GM18511 (cell line): ENCODE data around the gene SMARCA2.
"Not testable (repeated sequence)": the region's sequence is repeated elsewhere in the genome, so short reads cannot be mapped to it uniquely, and the experiment has no call there.

Experiments
- ATAC-seq: cut with Tn5 transposase; IDR thresholded peaks from one replicate; pipeline ENCODE4 v1.9.1; 2021; ENCODE audit warnings: mild to moderate bottlenecking, moderate library complexity; ENCODE audit not compliant: unreplicated experiment

Gene SMARCA2

GRCh38 chr9:2134391-2134790, 119.2 kb downstream of the SMARCA2 start:
- ATAC-seq: no peak

- no peak for ATAC-seq
Observed at GRCh38 chr9:2138646-2139045, 123.5 kb downstream of the SMARCA2 start.

DNA sequence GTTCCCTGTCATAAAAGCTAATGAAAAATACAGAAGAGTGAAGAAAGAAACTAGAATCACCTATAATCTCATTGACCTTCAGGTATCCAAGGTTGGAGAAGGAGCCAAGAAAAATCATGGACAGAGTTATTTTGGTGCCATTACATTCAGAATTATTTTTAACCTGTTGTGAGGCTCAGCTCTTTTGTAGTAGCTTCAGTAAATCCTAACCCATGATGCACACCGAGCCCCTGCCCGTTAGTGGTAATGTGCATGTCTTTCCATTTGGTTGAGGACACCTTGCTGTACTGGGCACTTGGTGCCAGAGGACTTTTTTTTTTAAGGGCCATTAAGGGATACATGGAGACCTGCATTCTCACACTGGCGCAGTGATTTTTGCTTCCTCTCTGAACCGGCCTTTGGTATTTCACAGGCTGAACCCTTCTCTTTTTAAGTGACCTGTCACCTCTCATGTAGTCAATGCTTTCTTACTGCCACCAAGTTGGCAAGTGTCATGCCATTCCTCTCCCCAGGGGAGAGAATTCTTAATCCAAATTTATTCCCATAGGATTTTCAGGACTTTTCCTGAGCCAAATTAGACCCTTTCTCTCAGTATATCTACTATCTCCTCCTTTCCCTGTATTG, 125.6 kb downstream of the SMARCA2 start:
- no peak for ATAC-seq

- no peak for ATAC-seq
Observed at GRCh38 chr9:2142212-2142611, 127.1 kb downstream of the SMARCA2 start.

DNA sequence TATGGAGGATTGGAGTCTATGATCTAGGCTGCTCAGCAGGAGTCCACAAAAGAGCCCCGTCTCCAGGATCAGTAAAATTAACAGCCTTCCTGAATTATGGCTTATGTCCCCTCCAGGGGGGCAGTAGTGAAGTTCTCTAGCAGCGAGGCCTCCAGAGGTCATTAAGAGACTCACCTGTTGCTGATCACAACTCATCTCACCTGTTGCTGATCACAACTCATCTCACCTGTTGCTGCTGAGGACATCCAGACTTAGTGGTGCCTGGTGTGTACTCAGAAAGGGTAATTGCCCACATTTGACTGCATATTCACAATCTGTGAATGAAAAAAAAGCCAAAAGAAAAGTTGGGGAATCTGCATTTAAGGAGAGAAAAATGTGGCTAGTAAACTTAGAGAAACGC, 129.5 kb downstream of the SMARCA2 start:
- no peak for ATAC-seq

DNA sequence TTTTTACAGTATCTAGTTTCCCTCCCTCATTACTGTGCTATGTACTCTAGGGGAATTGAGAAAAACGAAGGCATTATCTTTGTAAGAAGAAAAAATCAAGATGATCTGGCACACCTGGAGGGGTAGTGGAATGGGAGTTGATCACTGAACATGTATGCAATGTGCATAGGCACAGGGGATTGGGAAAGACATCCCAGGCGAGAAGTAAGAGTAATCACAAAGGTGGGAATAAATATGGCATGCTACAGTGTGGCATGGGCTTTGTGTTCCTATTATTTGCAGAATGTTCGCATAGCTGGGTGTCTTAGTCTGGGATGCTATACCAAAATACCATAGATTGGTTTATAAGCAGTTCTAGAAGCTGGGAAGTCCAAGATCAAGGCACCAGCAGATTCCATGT, 130.6 kb downstream of the SMARCA2 start:
- no peak for ATAC-seq

DNA sequence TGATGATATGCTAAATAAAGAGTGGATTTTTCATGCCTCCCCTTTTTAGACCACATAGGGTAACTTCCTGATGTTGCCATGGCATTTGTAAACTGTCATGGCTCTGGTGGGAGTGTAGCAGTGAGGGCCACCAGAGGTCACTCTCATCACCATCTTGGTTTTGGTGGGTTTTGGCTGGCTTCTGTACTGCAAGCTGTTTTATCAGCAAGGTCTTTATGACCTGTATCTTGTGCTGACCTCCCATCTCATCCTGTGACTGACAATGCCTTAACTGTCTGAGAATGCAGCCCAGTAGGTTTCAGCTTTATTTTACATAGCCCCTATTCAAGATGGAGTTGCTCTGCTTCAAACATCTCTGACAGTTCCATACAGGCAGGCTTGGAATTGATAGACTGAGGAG, 131.6 kb downstream of the SMARCA2 start:
- ATAC-seq: not testable (repeated sequence)

DNA sequence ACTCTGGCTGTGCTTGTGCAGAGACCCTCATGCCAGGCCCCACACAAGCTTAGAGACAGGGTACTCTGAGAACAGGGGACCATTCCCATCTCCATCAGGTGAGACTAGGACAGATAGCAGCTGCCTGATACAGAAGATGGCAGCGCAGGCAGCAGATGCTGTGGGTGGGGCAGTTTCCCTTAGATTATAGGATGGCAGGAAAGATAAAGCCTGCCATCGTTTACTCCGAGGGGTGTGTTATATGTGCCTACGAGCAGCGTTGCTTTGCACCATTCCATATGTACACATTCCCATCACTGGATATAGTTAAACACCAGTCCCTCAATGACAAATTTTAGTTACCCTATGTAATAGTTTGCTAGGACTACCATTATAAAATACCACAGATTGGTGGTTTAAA, 135.2 kb downstream of the SMARCA2 start:
- ATAC-seq: no peak

- ATAC-seq: no peak
Observed at GRCh38 chr9:2151171-2151570, 136.0 kb downstream of the SMARCA2 start.

DNA sequence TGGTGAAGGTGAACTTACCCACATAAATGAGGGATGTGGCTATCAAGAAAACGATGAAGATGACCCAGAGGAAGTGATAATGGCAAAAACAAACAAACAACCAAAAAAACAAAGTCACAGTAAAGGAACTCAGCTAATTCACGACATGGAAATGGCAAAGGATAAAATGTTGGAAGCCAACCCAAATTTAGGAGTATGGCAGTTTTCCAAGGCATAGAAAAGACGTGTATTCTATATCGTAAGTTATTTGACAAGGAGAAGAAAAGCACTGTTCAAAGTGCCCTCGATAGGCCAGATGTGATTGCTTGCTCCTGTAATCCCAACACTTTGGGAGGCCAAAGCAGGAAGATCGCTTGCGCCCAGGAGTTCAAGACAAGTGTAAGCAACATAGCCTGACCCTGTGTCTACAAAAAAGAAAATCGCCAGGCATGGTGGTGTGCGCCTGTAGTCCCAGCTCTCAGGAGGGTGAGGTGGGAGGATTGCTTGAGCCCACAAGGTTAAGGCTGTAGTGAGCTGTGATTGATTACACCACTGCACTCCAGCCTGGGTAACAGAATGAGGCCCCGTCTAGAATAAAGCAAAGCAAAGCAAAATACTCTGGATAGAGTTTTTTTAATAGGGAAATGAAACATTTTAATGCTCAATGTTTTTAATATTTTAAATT, 138.0 kb downstream of the SMARCA2 start:
- no peak for ATAC-seq

DNA sequence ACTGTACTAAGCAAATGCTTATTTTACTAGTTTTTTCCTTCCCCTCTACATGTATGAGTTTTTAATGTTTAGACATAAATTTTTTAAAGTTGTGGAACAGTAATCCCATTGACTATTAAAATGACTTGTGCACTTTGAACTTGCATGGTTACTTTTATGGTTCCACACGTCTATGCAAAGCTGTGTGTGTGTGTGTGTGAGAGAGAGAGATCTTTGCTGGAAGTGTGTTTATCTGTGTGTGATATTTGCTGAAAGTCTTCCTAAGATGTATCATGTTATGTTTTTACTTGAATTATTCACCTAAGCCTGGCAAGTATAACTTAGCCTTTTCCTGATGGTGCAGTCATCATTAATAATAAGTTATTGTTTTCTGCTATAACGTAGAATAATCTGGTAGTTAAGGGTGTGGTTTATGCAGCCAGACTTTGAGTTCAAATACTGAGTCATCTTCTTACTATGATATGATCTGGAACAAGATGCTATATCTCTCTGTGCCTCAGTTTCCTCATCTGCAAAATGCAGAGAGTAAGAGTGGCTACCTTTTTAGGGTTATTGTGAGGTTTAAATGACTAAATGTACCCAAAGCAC, 138.6 kb downstream of the SMARCA2 start:
- no peak for ATAC-seq

DNA sequence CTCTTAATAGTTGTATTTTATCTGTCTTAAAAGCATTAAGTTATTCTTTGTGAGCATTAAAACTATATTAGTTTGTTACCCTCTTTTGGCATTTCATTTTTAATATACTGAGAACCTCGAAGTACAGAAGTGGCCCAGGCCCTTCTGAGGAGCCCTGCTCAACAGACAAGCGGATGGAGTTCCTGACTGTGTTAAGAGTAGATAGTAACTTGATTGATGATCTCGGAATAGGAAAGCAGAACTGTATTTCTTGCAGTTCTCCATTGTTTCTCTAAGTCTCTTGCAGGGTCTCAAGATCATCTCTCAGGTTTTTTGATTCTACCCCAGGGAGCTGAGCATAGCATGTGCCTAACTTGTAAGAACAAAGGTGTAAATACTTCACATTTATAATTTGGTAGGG, 139.6 kb downstream of the SMARCA2 start:
- ATAC-seq: no peak

GRCh38 chr9:2155966-2156365, 140.8 kb downstream of the SMARCA2 start:
- ATAC-seq: no peak

GRCh38 chr9:2157277-2158110, 142.3 kb downstream of the SMARCA2 start:
- ATAC-seq: peak; percentile 57

- ATAC-seq: peak; percentile 66
Observed at GRCh38 chr9:2158111-2158610, 143.0 kb downstream of the SMARCA2 start.

GRCh38 chr9:2158766-2159430, 143.8 kb downstream of the SMARCA2 start:
- ATAC-seq: no peak

DNA sequence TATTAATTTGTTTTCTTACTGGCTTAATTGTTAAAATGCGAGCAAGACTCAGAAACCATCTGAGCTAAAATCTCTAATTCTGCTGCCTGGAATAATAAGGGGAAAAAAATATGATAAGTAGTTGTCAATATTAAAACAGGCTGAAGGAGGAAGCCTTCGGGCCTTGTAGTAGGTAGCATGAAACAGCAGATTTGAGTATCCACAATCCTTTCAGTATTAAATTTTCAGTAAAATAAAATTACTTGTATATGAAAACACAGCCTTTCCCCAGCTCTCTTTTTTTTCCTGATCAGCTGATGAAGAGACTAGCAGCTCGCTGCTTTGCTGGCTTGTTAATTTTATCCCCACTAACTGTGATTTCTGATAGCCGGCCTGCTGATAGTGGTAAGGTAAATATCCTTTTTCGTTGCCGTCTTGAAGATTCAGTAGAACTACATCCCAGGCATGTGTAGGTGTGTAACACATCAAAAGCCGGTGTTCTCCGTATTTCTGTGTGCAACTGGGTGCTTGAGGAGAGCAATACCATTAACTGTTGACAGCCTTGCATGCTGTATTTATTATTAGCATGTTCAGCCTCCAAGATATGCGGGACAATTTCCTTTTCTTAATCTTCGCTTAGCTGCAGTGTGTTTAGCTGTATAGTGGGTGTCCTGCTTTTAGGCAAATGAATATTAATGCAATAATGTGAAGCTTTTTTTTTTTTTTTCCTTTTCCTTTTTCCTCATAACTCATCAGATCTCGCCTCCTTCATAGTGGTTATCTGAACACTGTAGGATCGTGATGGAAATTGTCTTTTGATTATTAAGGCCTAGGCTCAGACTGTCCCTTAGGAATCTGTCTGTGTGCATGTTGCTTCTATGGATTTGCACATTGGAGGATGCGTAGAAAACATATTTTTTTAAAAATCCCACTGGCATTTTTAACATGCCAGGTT, 144.6 kb downstream of the SMARCA2 start:
- ATAC-seq: no peak

DNA sequence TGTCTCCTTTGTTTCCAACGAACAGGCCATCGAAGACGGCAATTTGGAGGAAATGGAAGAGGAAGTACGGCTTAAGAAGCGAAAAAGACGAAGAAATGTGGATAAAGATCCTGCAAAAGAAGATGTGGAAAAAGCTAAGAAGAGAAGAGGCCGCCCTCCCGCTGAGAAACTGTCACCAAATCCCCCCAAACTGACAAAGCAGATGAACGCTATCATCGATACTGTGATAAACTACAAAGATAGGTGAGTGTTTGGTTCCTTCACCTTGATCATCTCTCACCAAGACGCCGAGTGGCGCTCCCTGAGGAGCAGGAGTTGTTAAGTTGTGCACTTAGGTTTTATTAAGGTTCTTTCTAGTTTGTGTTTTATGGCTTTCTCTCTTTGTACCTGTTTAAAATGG, 146.5 kb downstream of the SMARCA2 start:
- ATAC-seq: no peak

DNA sequence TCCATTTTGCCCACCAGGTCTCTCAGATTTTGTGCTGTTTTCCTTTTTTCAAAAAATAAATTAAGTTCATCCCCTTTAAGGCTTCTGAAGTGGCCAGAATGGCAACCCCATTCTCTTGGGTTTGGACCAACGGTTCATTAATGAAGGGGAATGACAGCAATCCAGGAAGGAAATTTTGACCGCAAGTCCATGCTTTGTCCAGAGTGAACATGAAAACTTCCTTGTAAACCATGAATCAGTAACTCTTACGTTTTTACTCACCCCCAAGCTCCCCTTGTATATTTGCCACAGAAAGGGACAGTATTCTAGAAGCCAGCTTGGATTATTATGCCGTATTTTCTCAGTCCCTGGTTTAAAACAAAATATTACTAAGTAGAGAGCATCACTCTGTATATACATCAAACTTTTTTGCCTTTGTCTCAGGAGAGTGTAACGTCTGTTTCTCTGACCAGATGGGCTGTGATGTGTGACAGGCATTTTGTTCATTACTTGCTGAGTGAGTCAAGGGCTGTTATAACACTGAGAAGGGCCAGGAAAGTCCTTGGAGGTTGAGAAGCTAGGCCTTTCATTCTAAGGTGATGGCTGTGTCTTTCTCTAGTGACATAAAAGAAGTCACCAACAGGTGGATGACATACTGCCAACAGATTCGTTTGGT, 148.2 kb downstream of the SMARCA2 start:
- ATAC-seq: no peak
